GM23338 (cell line): ENCODE data around the gene XPNPEP3. TPM values are rescaled to one million over a fixed set of nuclear protein-coding genes. Genes with fewer than 3 reads are reported as not detected.

Experiments used
- ATAC-seq: fragments of 200-7000 bp; cut with Tn5 transposase; 3 replicates; pipeline ENCODE4 v1.9.1; 2020
- DNase-seq: peaks from one replicate; pipeline ENCODE4 v3.0.0-alpha.2; 2015; ENCODE audit warnings: low spot score
- H2AFZ ChIP-seq: fragments of 200-600 bp; sonication (generic); 2 replicates; pipeline ENCODE4 v1.8.0; 2016; ENCODE audit warnings: antibody characterized with exemption, mild to moderate bottlenecking, moderate library complexity
- H3F3A ChIP-seq: fragments of 200-600 bp; sonication (generic); replicated peaks from 2 replicates; pipeline ENCODE4 v1.8.0; 2017; ENCODE audit warnings: antibody characterized with exemption, mixed run types, low read depth
- H3K27ac ChIP-seq: fragments of 200-600 bp; sonication (generic); 2 replicates; pipeline ENCODE4 v1.6.1; 2016; ENCODE audit warnings: low read depth
- H3K27me3 ChIP-seq: fragments of 200-600 bp; sonication (generic); 2 replicates; pipeline ENCODE4 v1.8.0; 2016; ENCODE audit warnings: mild to moderate bottlenecking, mixed run types, moderate library complexity; ENCODE audit not compliant: insufficient read depth
- H3K36me3 ChIP-seq: fragments of 200-600 bp; sonication (generic); 2 replicates; pipeline ENCODE4 v1.8.0; 2016; ENCODE audit warnings: mild to moderate bottlenecking; ENCODE audit not compliant: insufficient read depth
- H3K4me1 ChIP-seq: fragments of 200-600 bp; sonication (generic); 2 replicates; pipeline ENCODE4 v1.8.0; 2016; ENCODE audit warnings: mild to moderate bottlenecking, moderate library complexity; ENCODE audit not compliant: insufficient read depth
- H3K4me2 ChIP-seq: fragments of 200-600 bp; sonication (generic); 2 replicates; pipeline ENCODE4 v1.7.1; 2017; ENCODE audit warnings: mixed run types
- H3K4me3 ChIP-seq: fragments of 200-600 bp; sonication (generic); 2 replicates; pipeline ENCODE4 v1.6.1; 2016; ENCODE audit warnings: mixed run types
- H3K79me2 ChIP-seq: fragments of 200-600 bp; sonication (generic); replicated peaks from 2 replicates; pipeline ENCODE4 v1.8.0; 2017; ENCODE audit warnings: mild to moderate bottlenecking; ENCODE audit not compliant: insufficient read depth
- H3K9me2 ChIP-seq: fragments of 200-600 bp; sonication (generic); 2 replicates; pipeline ENCODE4 v1.8.0; 2017; ENCODE audit not compliant: insufficient read depth
- H4K20me1 ChIP-seq: fragments of 200-600 bp; sonication (generic); replicated peaks from 2 replicates; pipeline ENCODE4 v1.8.0; 2017; ENCODE audit warnings: mild to moderate bottlenecking; ENCODE audit not compliant: insufficient read depth
- H3K27ac Mint-ChIP-seq: 2 replicates; pipeline ENCODE4 v1.8.0; 2020; ENCODE audit warnings: inconsistent platforms, mild to moderate bottlenecking, moderate library complexity, mixed read lengths
- H3K27me3 Mint-ChIP-seq: 3 replicates; pipeline ENCODE4 v1.8.0; 2022; ENCODE audit warnings: low read depth, mild to moderate bottlenecking, moderate library complexity, mixed read lengths, inconsistent platforms; ENCODE audit not compliant: insufficient read depth, poor library complexity
- H3K36me3 Mint-ChIP-seq: 3 replicates; pipeline ENCODE4 v1.8.0; 2021; ENCODE audit warnings: low read depth, mild to moderate bottlenecking, inconsistent platforms, moderate library complexity, mixed read lengths
- H3K4me1 Mint-ChIP-seq: 3 replicates; pipeline ENCODE4 v1.8.0; 2020; ENCODE audit warnings: mild to moderate bottlenecking, inconsistent platforms, mixed read lengths
- H3K4me3 Mint-ChIP-seq: 3 replicates; pipeline ENCODE4 v1.8.0; 2021; ENCODE audit warnings: moderate library complexity, mild to moderate bottlenecking, inconsistent platforms, mixed read lengths
- H3K9me3 Mint-ChIP-seq: 3 replicates; pipeline ENCODE4 v1.8.0; 2020; ENCODE audit warnings: moderate library complexity, mild to moderate bottlenecking, inconsistent platforms, mixed read lengths
- CREB1 ChIP-seq: fragments of 250-450 bp; sonication (Bioruptor Pico); IDR thresholded peaks from 2 replicates; pipeline ENCODE4 v1.5.0; 2020; ENCODE audit warnings: low read depth, mild to moderate bottlenecking, moderate library complexity
- CTCF ChIP-seq, 2 experiments: fragments of 200-600 bp in 1 of 2; sonication (generic) in 1 of 2; conservative IDR thresholded peaks; 2 replicates each; pipeline versions ENCODE4 v1.5.1 to v1.6.1; 2016 to 2017; ENCODE audit warnings: antibody characterized with exemption in 2 of 2, low read depth in 2 of 2, mild to moderate bottlenecking in 2 of 2, moderate library complexity in 1 of 2
- ETS1 ChIP-seq: IDR thresholded peaks from 2 replicates; pipeline ENCODE4 v1.6.1; 2016; ENCODE audit warnings: antibody characterized with exemption
- EZH2phosphoT487 ChIP-seq: fragments of 200-600 bp; sonication (generic); IDR thresholded peaks from one replicate; pipeline ENCODE4 v1.8.1; 2018; ENCODE audit warnings: antibody characterized with exemption; ENCODE audit not compliant: unreplicated experiment
- JUNB ChIP-seq: IDR thresholded peaks from one replicate; pipeline ENCODE4 v1.6.1; 2016; ENCODE audit warnings: antibody characterized with exemption; ENCODE audit not compliant: unreplicated experiment
- NANOG ChIP-seq: IDR thresholded peaks from 2 replicates; pipeline ENCODE4 v1.6.1; 2016; ENCODE audit warnings: antibody characterized with exemption, borderline replicate concordance
- POLR2AphosphoS5 ChIP-seq: IDR thresholded peaks from 2 replicates; pipeline ENCODE4 v1.6.1; 2016; ENCODE audit warnings: antibody characterized with exemption, low read depth
- REST ChIP-seq: IDR thresholded peaks from one replicate; pipeline ENCODE4 v1.6.1; 2018; ENCODE audit warnings: antibody characterized with exemption; ENCODE audit not compliant: unreplicated experiment
- ZNF114 ChIP-seq: fragments of 250-450 bp; sonication (Bioruptor Pico); IDR thresholded peaks from 2 replicates; pipeline ENCODE4 v1.5.0; 2020; ENCODE audit warnings: mild to moderate bottlenecking, moderate library complexity
- ZNF331 ChIP-seq: fragments of 250-450 bp; sonication (Bioruptor Pico); IDR thresholded peaks from 2 replicates; pipeline ENCODE4 v1.5.0; 2020; ENCODE audit warnings: low read depth, mild to moderate bottlenecking, moderate library complexity
- ZNF462 ChIP-seq: fragments of 250-450 bp; sonication (Bioruptor Pico); IDR thresholded peaks from 2 replicates; pipeline ENCODE4 v1.5.0; 2020; ENCODE audit warnings: mild to moderate bottlenecking, moderate library complexity
- polyA plus RNA-seq: library from polyadenylated mRNA; unstranded; fragments of >200 nt; fragmentation: Nextera tagmentation; extraction: Ambion mirVana; gene quantifications from 2 replicates; pipeline ENCODE4 v1.2.1, GENCODE V29; 2016
- total RNA-seq: library from RNA; depleted of rRNA; stranded (reverse); fragments of >200 nt; shearing (Covaris generic); gene quantifications from 2 replicates; pipeline ENCODE4 v1.2.3, GENCODE V29; 2014

The XPNPEP3 gene
- total and polyA plus RNA-seq, 2 experiments from 2014 or later: 11.6 to 19.5 TPM

GRCh38 chr22:40817737-40818136 is 39.2 kb upstream of the XPNPEP3 start:
- H3K4me3 ChIP-seq: peak overlapping the region; percentile 100
- H3K4me1 ChIP-seq: peaks cover 24% of the 10 kb centered on the region
- TF ChIP-seq CREB1 (CRISPR knock-in tag) (no peak), REST (no peak), ETS1 (no peak), ZNF462 (no peak), ZNF114 (CRISPR knock-in tag) (no peak), EZH2phosphoT487 (no peak), JUNB (no peak), NANOG (no peak), POLR2AphosphoS5 (no peak), ZNF331 (no peak), CTCF (conservative IDR thresholded peaks at IDR 0.05; ENCODE audit: low read depth in 2 of 2) (no peak)
- Mint-ChIP-seq H3K27ac (peak overlapping the region; percentile 17; the same call in 1 of the 2 replicates), H3K27me3 (peaks cover 2% of the 10 kb centered on the region), H3K4me3 (peak overlapping the region; percentile 97), H3K4me1 (peaks cover 24% of the 10 kb centered on the region), H3K36me3 (peaks cover 20% of the 10 kb centered on the region), H3K9me3 (no peaks in the 10 kb centered on the region)
- ATAC-seq: no peak
- H3K9me2 ChIP-seq: no peaks in the 10 kb centered on the region
- H3K79me2 ChIP-seq: peaks cover 60% of the 10 kb centered on the region
- peaks cover 13% of the 10 kb centered on the region for H3F3A ChIP-seq
- peaks cover 15% of the 10 kb centered on the region; the same call in 1 of the 2 replicates for H4K20me1 ChIP-seq
- peak overlapping the region; percentile 41; the same call in 1 of the 2 replicates for H3K27ac ChIP-seq
- H2AFZ ChIP-seq: no peak overlapping the region
- DNase-seq: no peak
- no peaks in the 10 kb centered on the region; the same call in 1 of the 2 replicates for H3K36me3 ChIP-seq
- H3K27me3 ChIP-seq: no peaks in the 10 kb centered on the region
- peak overlapping the region; percentile 97 for H3K4me2 ChIP-seq
